NB4 (cell line): ENCODE results near the gene CDC42BPA.

Experiments used
- POLR2A ChIP-seq: IDR thresholded peaks from 2 replicates; pipeline ENCODE4 v1.6.1; 2011; ENCODE audit warnings: mild to moderate bottlenecking; ENCODE audit not compliant: insufficient read length; ENCODE audit errors: extremely low read depth
- TF ChIP-seq, protein P1 (sequence below): IDR thresholded peaks from one replicate; pipeline ENCODE4 v1.5.1; 2012; ENCODE audit warnings: low read depth, low read length

GRCh38 chr1:226946841-226947240 is 371.5 kb downstream of the CDC42BPA start:
- TF ChIP-seq, protein P1, sequence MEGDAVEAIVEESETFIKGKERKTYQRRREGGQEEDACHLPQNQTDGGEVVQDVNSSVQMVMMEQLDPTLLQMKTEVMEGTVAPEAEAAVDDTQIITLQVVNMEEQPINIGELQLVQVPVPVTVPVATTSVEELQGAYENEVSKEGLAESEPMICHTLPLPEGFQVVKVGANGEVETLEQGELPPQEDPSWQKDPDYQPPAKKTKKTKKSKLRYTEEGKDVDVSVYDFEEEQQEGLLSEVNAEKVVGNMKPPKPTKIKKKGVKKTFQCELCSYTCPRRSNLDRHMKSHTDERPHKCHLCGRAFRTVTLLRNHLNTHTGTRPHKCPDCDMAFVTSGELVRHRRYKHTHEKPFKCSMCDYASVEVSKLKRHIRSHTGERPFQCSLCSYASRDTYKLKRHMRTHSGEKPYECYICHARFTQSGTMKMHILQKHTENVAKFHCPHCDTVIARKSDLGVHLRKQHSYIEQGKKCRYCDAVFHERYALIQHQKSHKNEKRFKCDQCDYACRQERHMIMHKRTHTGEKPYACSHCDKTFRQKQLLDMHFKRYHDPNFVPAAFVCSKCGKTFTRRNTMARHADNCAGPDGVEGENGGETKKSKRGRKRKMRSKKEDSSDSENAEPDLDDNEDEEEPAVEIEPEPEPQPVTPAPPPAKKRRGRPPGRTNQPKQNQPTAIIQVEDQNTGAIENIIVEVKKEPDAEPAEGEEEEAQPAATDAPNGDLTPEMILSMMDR, result no peak
- no peak for TF ChIP-seq POLR2A
